IMR-90 (cell line): ENCODE measurements around the gene MAP2K6. TPM values are rescaled to one million over a fixed set of nuclear protein-coding genes. Genes with fewer than 3 reads are reported as not detected.

Source experiments
- ATAC-seq: fragments of 200-7000 bp; cut with Tn5 transposase; 2 replicates; pipeline ENCODE4 v1.9.1; 2020; ENCODE audit warnings: low read depth, mild to moderate bottlenecking, moderate library complexity
- BruUV-seq: library from RNA; stranded (reverse); fragments of 400-500 nt; replicated peaks from 2 replicates; lab custom pipeline; 2021; lab: Mats Ljungman, UMichigan
- CTCF ChIA-PET: fragments of 300-600 bp; formaldehyde crosslinking; extraction: SDS; loops from one replicate; lab custom pipeline; 2021; ENCODE audit warnings: antibody characterized with exemption; lab: Yijun Ruan, JAX
- POLR2A ChIA-PET: fragments of 300-600 bp; sonication (Branson Sonifier 250); formaldehyde crosslinking; loops from one replicate; lab custom pipeline; 2022; ENCODE audit warnings: antibody characterized with exemption; ENCODE audit not compliant: unreplicated experiment; lab: Charles Lee
- DNase-seq: peaks from one replicate; pipeline ENCODE4 v3.0.0; 2013
- H2AFZ ChIP-seq: replicated peaks from 2 replicates; pipeline ENCODE3; 2013; ENCODE audit warnings: low read length, mild to moderate bottlenecking; ENCODE audit not compliant: poor library complexity
- H2AK5ac ChIP-seq: 2 replicates; pipeline ENCODE4 v1.6.1; 2013; ENCODE audit warnings: low read depth, low read length, inconsistent platforms
- H2AK9ac ChIP-seq: replicated peaks from 2 replicates; pipeline ENCODE3; 2013; ENCODE audit warnings: mild to moderate bottlenecking, low read depth, low read length, moderate library complexity; ENCODE audit not compliant: poor library complexity
- H2BK120ac ChIP-seq: 2 replicates; pipeline ENCODE4 v1.6.1; 2013; ENCODE audit warnings: low read depth, low read length, inconsistent platforms
- H2BK15ac ChIP-seq: 3 replicates; pipeline ENCODE4 v1.6.1; 2013; ENCODE audit warnings: low read depth, low read length, inconsistent platforms
- H2BK20ac ChIP-seq: 2 replicates; pipeline ENCODE4 v1.6.1; 2013; ENCODE audit warnings: low read depth, mild to moderate bottlenecking, inconsistent platforms, low read length, moderate library complexity
- H2BK5ac ChIP-seq: 2 replicates; pipeline ENCODE4 v1.6.1; 2013; ENCODE audit warnings: mild to moderate bottlenecking, low read depth, low read length, inconsistent platforms; ENCODE audit not compliant: poor library complexity, severe bottlenecking
- H3K14ac ChIP-seq: replicated peaks from 2 replicates; pipeline ENCODE4 v1.6.1; 2013; ENCODE audit warnings: low read depth, low read length, inconsistent platforms
- H3K18ac ChIP-seq: 2 replicates; pipeline ENCODE4 v1.6.1; 2013; ENCODE audit warnings: low read depth, low read length, control low read depth
- H3K23ac ChIP-seq: 2 replicates; pipeline ENCODE4 v1.6.1; 2013; ENCODE audit warnings: low read depth, low read length, inconsistent platforms
- H3K27ac ChIP-seq: 2 replicates; pipeline ENCODE4 v1.5.1; 2013; ENCODE audit warnings: mild to moderate bottlenecking, control low read depth, low read length; ENCODE audit not compliant: insufficient read depth
- H3K27me3 ChIP-seq: 2 replicates; pipeline ENCODE4 v1.6.1; 2013; ENCODE audit warnings: low read length; ENCODE audit not compliant: control insufficient read depth, insufficient read depth
- H3K36me3 ChIP-seq: 2 replicates; pipeline ENCODE4 v1.6.1; 2013; ENCODE audit warnings: low read length, mixed read lengths; ENCODE audit not compliant: control insufficient read depth, insufficient read depth
- H3K4ac ChIP-seq: 2 replicates; pipeline ENCODE4 v1.6.1; 2013; ENCODE audit warnings: low read depth, low read length, inconsistent platforms
- H3K4me1 ChIP-seq: 2 replicates; pipeline ENCODE4 v1.6.1; 2013; ENCODE audit warnings: low read length, mixed read lengths; ENCODE audit not compliant: control insufficient read depth, insufficient read depth
- H3K4me2 ChIP-seq: 2 replicates; pipeline ENCODE4 v1.6.1; 2013; ENCODE audit warnings: low read depth, mild to moderate bottlenecking, control low read depth, low read length, moderate library complexity
- H3K4me3 ChIP-seq: 2 replicates; pipeline ENCODE4 v1.5.1; 2013; ENCODE audit warnings: low read depth, mild to moderate bottlenecking, control low read depth, low read length, moderate library complexity; ENCODE audit not compliant: insufficient read depth
- H3K56ac ChIP-seq: 2 replicates; pipeline ENCODE4 v1.6.1; 2013; ENCODE audit warnings: low read length, inconsistent platforms; ENCODE audit not compliant: insufficient read depth; ENCODE audit errors: extremely low read depth
- H3K79me1 ChIP-seq, 2 experiments: 2 replicates each; pipeline ENCODE4 v1.6.1; 2013; ENCODE audit warnings: low read length in 2 of 2, inconsistent platforms in 1 of 2, low read depth in 1 of 2
- H3K9ac ChIP-seq: 2 replicates; pipeline ENCODE4 v1.6.1; 2013; ENCODE audit warnings: low read depth, low read length, control low read depth
- H3K9me1 ChIP-seq: 2 replicates; pipeline ENCODE4 v1.6.1; 2013; ENCODE audit warnings: low read length, inconsistent platforms; ENCODE audit not compliant: insufficient read depth
- H3K9me3 ChIP-seq: 2 replicates; pipeline ENCODE4 v1.6.1; 2013; ENCODE audit warnings: low read length; ENCODE audit not compliant: control insufficient read depth, insufficient read depth
- H4K20me1 ChIP-seq: 2 replicates; pipeline ENCODE4 v1.6.1; 2013; ENCODE audit warnings: low read length, inconsistent platforms; ENCODE audit not compliant: insufficient read depth
- H4K5ac ChIP-seq: 2 replicates; pipeline ENCODE4 v1.6.1; 2013; ENCODE audit warnings: mild to moderate bottlenecking, low read depth, low read length, control low read depth
- H4K8ac ChIP-seq, 2 experiments: 2 replicates each; pipeline ENCODE4 v1.6.1; 2013; ENCODE audit warnings: low read depth in 2 of 2, low read length in 2 of 2, control low read depth in 1 of 2, inconsistent platforms in 1 of 2
- H4K91ac ChIP-seq: 2 replicates; pipeline ENCODE4 v1.6.1; 2013; ENCODE audit warnings: low read depth, low read length, inconsistent platforms; ENCODE audit not compliant: insufficient read depth
- CHD1 ChIP-seq: IDR thresholded peaks from 2 replicates; pipeline ENCODE4 v1.6.1; 2012; ENCODE audit warnings: low read depth, low read length, improper control_type of control experiment
- FOS ChIP-seq: fragments of 150-350 bp; IDR thresholded peaks from 2 replicates; pipeline ENCODE4 v1.6.1; 2016; ENCODE audit warnings: low read depth, low read length
- MAFK ChIP-seq: IDR thresholded peaks from 2 replicates; pipeline ENCODE4 v1.6.1; 2012; ENCODE audit warnings: low read depth, low read length, improper control_type of control experiment
- MXI1 ChIP-seq: IDR thresholded peaks from 2 replicates; pipeline ENCODE4 v1.6.1; 2012; ENCODE audit warnings: low read depth, mild to moderate bottlenecking, low read length, moderate library complexity, borderline replicate concordance
- NFE2L2 ChIP-seq: fragments of 150-350 bp; IDR thresholded peaks from 2 replicates; pipeline ENCODE4 v1.6.1; 2016; ENCODE audit warnings: low read depth, mild to moderate bottlenecking, low read length
- POLR2A ChIP-seq: IDR thresholded peaks from 2 replicates; pipeline ENCODE4 v1.6.1; 2012; ENCODE audit warnings: mild to moderate bottlenecking, low read depth, low read length
- RAD21 ChIP-seq: IDR thresholded peaks from 2 replicates; pipeline ENCODE4 v1.6.1; 2012; ENCODE audit warnings: low read length, improper control_type of control experiment
- RCOR1 ChIP-seq: IDR thresholded peaks from 2 replicates; pipeline ENCODE4 v1.6.1; 2012; ENCODE audit warnings: mild to moderate bottlenecking, low read length, improper control_type of control experiment; ENCODE audit not compliant: insufficient replicate concordance
- SMC3 ChIP-seq: fragments of 150-350 bp; IDR thresholded peaks from 2 replicates; pipeline ENCODE4 v1.6.1; 2016; ENCODE audit warnings: low read depth, mild to moderate bottlenecking, antibody characterized with exemption, low read length, moderate library complexity
- USF2 ChIP-seq: fragments of 150-350 bp; IDR thresholded peaks from 2 replicates; pipeline ENCODE4 v1.6.1; 2017; ENCODE audit warnings: mild to moderate bottlenecking, antibody characterized with exemption, low read length, low read depth
- WGBS, 2 experiments: methylation state at CpG; one replicate each; pipeline versions ENCODE4 v1.1.5 to v1.1.7; 2013; ENCODE audit warnings: missing lambda C conversion rate in 2 of 2; ENCODE audit not compliant: insufficient read length in 1 of 2; ENCODE audit errors: extremely low coverage in 2 of 2; 5-methylcytosine and 5-hydroxymethylcytosine counted together
- dilution Hi-C: fragments of 300-500 bp; cut with HindIII; formaldehyde crosslinking; loops from one replicate; pipeline ENCODE4 v1.14.3; 2018; ENCODE audit warnings: low sequenced_read_pairs; ENCODE audit not compliant: unreplicated experiment
- in situ Hi-C: fragments of 300-500 bp; cut with MboI; formaldehyde crosslinking; loops from 3 replicates; pipeline ENCODE4 v1.14.3; 2019; ENCODE audit warnings: low sequenced_read_pairs, inconsistent platforms, mixed read lengths
- intact Hi-C: fragments of 100-400 bp; cut with micrococcal nuclease; formaldehyde crosslinking; loops from 2 replicates; pipeline ENCODE4 v1.10.0; 2022
- polyA plus RNA-seq, 3 experiments: library from polyadenylated mRNA; depleted of rRNA; stranded (reverse); fragments of >200 nt; gene quantifications; 2 replicates each; pipeline ENCODE4 v1.2.3, GENCODE V29; 2012; ENCODE audit warnings: low replicate concordance in 1 of 3
- total RNA-seq: library from RNA; depleted of rRNA; stranded (reverse); fragments of >200 nt; gene quantifications from 2 replicates; pipeline ENCODE4 v1.2.3, GENCODE V29; 2012

The MAP2K6 gene
- total and polyA plus RNA-seq, 2 of the 4 experiments (the other 2 are of a cell fraction), result 2.4 to 5.7 TPM

- no peak overlapping the region for H3K9ac ChIP-seq
- H3K27ac ChIP-seq, result no peak overlapping the region
- no peak overlapping the region for H3K4ac ChIP-seq
- no peak overlapping the region for H2BK15ac ChIP-seq
- ATAC-seq (no peak), DNase-seq (no peak)
- no peak overlapping the region for H2BK5ac ChIP-seq
- no peak overlapping the region for H3K14ac ChIP-seq
- H3K18ac ChIP-seq, result no peak overlapping the region
- no peaks in the 10 kb centered on the region for H3K4me1 ChIP-seq
- no peak overlapping the region for H2AFZ ChIP-seq
- no peak overlapping the region for H2AK5ac ChIP-seq
- in situ Hi-C loops, result no loop called here
- dilution Hi-C loops, result no loop called here
- H3K4me2 ChIP-seq, result no peak overlapping the region
- peaks cover 2% of the 10 kb centered on the region; the same call in 1 of the 2 replicates for H3K27me3 ChIP-seq
- no peak overlapping the region for H2BK120ac ChIP-seq
- BruUV-seq, result no TSS peak
- H2BK20ac ChIP-seq, result no peak overlapping the region
- H3K9me3 ChIP-seq, result no peaks in the 10 kb centered on the region
- intact Hi-C loops, result no loop called here
- H3K23ac ChIP-seq, result no peak overlapping the region
- no peaks in the 10 kb centered on the region for H3K79me1 ChIP-seq
- ChIA-PET POLR2A (no interaction called here), CTCF (no interaction called here)
- no peaks in the 10 kb centered on the region for H3K9me1 ChIP-seq
- no peak overlapping the region for H4K91ac ChIP-seq
- no peaks in the 10 kb centered on the region for H3K36me3 ChIP-seq
- no peak overlapping the region for H2AK9ac ChIP-seq
- TF ChIP-seq POLR2A, result no peak
- TF ChIP-seq CHD1, result no peak
- TF ChIP-seq FOS, result no peak
- TF ChIP-seq RCOR1, result no peak
- TF ChIP-seq NFE2L2, result no peak
- TF ChIP-seq MAFK, result no peak
- TF ChIP-seq USF2, result no peak
- no peak for TF ChIP-seq SMC3
- no peak for TF ChIP-seq RAD21
- TF ChIP-seq MXI1, result no peak
- no peak overlapping the region for H3K4me3 ChIP-seq
- H3K56ac ChIP-seq, result no peak overlapping the region
- H4K5ac ChIP-seq, result no peak overlapping the region
- H4K20me1 ChIP-seq, result no peaks in the 10 kb centered on the region
- H4K8ac ChIP-seq, result no peak overlapping the region
- WGBS, 2 experiments, result 66% methylated on average over 3 of the region's 11 CpGs; no CpG with 5 or more reads in 1 of the 2 experiments
Observed at GRCh38 chr17:69461951-69462369, 47.5 kb downstream of the MAP2K6 start.
